ENCODE measurements around the gene KCNMA1.

DNA sequence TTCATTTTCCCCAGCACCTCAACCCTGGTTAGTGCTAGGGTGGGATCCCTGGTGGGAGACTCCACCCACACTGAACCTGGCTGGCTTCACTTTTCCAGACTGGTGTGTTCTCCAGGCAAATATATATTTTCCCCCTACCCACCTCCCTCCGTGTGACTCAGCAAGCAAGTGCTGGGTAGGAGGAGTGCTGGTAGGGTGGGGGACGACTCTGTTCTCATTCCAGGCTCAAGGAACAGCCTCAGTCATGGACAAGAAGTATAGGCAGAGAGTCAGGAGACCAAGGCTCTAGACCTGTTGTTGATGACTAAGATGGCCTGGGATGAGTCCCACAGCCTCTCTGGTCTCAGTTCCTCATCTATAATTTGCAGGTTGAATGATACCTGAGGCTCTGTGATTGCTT is 328.1 kb downstream of the KCNMA1 start:
- TF ChIP-seq, protein P1, sequence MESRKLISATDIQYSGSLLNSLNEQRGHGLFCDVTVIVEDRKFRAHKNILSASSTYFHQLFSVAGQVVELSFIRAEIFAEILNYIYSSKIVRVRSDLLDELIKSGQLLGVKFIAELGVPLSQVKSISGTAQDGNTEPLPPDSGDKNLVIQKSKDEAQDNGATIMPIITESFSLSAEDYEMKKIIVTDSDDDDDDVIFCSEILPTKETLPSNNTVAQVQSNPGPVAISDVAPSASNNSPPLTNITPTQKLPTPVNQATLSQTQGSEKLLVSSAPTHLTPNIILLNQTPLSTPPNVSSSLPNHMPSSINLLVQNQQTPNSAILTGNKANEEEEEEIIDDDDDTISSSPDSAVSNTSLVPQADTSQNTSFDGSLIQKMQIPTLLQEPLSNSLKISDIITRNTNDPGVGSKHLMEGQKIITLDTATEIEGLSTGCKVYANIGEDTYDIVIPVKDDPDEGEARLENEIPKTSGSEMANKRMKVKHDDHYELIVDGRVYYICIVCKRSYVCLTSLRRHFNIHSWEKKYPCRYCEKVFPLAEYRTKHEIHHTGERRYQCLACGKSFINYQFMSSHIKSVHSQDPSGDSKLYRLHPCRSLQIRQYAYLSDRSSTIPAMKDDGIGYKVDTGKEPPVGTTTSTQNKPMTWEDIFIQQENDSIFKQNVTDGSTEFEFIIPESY (IDR thresholded peaks at IDR 0.05), result no peak
- TF ChIP-seq MAX (IDR thresholded peaks at IDR 0.05; ENCODE audit: low read depth, low read length), result no peak
- no peak for TF ChIP-seq CTCF (IDR thresholded peaks at IDR 0.05 in 2 of 3, conservative IDR thresholded peaks at IDR 0.05 in 1 of 3; ENCODE audit: control insufficient read depth in 2 of 3, extremely low read depth in 1 of 3, insufficient read depth in 1 of 3, low read depth in 3 of 3, low read length in 3 of 3)
- TF ChIP-seq HCFC1 (IDR thresholded peaks at IDR 0.05; ENCODE audit: low read length), result no peak
- TF ChIP-seq LARP7 (IDR thresholded peaks at IDR 0.05), result no peak
- TF ChIP-seq POLR2A (IDR thresholded peaks at IDR 0.05; ENCODE audit: low read depth, low read length), result no peak
- no peak for TF ChIP-seq NRF1 (conservative IDR thresholded peaks at IDR 0.05; ENCODE audit: low read depth, low read length)
- TF ChIP-seq TAF1 (IDR thresholded peaks at IDR 0.05; ENCODE audit: borderline replicate concordance, low read depth, low read length), result no peak
- no peak for TF ChIP-seq MEF2A (IDR thresholded peaks at IDR 0.05; ENCODE audit: insufficient read depth, low read depth, low read length)
- no peak for TF ChIP-seq SUZ12 (IDR thresholded peaks at IDR 0.05; ENCODE audit: unreplicated experiment)
- TF ChIP-seq SUPT20H (IDR thresholded peaks at IDR 0.05; ENCODE audit: borderline replicate concordance, control insufficient read depth, low read depth, low read length), result no peak
- TF ChIP-seq GABPA (IDR thresholded peaks at IDR 0.05; ENCODE audit: low read depth), result no peak
- no peak for TF ChIP-seq SIN3A (IDR thresholded peaks at IDR 0.05; ENCODE audit: low read depth, low read length)
